Measurements from ENCODE around the gene GRIK3.

GRCh38 chr1:37038227-37039093 lies 4.1 kb upstream of the GRIK3 start:
- TF ChIP-seq CTCF (IDR thresholded peaks at IDR 0.05), result no peak
- TF ChIP-seq POLR2A (IDR thresholded peaks at IDR 0.05), result no peak
- no peak for TF ChIP-seq POLR2AphosphoS5 (IDR thresholded peaks at IDR 0.05)

Measured in stomach (tissue), 4 donors.